KOPT-K1 (cell line): ENCODE measurements around the gene ZSWIM8.

ENCODE experiments used
- H3K27ac ChIP-seq: fragments of 200-600 bp; sonication (generic); 2 replicates; pipeline ENCODE4 v1.5.1; 2016; ENCODE audit warnings: antibody characterized with exemption, mild to moderate bottlenecking, low read depth, low read length; ENCODE audit not compliant: poor library complexity, severe bottlenecking
- H3K36me3 ChIP-seq: fragments of 200-600 bp; sonication (generic); 2 replicates; pipeline ENCODE4 v1.5.1; 2017; ENCODE audit warnings: antibody characterized with exemption, mild to moderate bottlenecking, low read length, moderate library complexity; ENCODE audit not compliant: insufficient read depth
- H3K9me3 ChIP-seq: fragments of 200-600 bp; sonication (generic); 2 replicates; pipeline ENCODE4 v1.5.1; 2017; ENCODE audit warnings: antibody characterized with exemption, low read length, mild to moderate bottlenecking; ENCODE audit not compliant: insufficient read depth, poor library complexity, severe bottlenecking

ZSWIM8 gene

GRCh38 chr10:73837072-73837471 is 51.7 kb downstream of the ZSWIM8 start:
- H3K36me3 ChIP-seq: peaks cover 78% of the 10 kb centered on the region
- no peaks in the 10 kb centered on the region for H3K9me3 ChIP-seq
- H3K27ac ChIP-seq: no peak overlapping the region

DNA sequence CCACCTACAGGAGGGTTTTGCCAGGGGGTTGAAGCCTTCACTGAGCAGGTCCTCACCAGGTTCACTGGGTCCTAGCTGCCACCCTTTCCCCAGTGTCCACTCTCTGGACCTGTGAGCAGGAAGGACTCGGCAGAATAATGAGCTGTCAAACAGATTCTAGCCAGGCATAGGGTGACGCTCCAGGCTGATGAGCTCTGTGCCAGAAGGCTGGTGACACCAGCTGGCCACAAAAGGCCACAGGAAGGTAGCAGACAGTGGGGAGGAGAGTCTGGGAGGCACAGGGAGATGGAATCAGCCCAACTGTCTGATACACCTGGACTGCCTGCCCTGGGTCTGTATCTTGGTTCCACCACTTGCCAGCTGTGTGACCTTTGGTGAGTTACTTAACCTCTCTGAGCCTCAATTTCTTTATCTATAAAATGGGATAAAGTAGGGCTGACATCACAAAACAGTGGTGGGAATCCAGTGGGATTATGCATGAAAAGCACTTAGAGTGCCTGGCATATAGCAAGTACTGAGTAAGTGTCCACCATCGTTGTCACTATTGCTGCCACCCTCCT is 52.7 kb downstream of the ZSWIM8 start:
- Histone ChIP-seq H3K27ac (no peak overlapping the region), H3K9me3 (no peaks in the 10 kb centered on the region), H3K36me3 (peaks cover 88% of the 10 kb centered on the region)

- Histone ChIP-seq H3K36me3 (peaks cover 95% of the 10 kb centered on the region), H3K27ac (no peak overlapping the region), H3K9me3 (no peaks in the 10 kb centered on the region)
Observed at GRCh38 chr10:73838827-73839226, 53.4 kb downstream of the ZSWIM8 start.

DNA sequence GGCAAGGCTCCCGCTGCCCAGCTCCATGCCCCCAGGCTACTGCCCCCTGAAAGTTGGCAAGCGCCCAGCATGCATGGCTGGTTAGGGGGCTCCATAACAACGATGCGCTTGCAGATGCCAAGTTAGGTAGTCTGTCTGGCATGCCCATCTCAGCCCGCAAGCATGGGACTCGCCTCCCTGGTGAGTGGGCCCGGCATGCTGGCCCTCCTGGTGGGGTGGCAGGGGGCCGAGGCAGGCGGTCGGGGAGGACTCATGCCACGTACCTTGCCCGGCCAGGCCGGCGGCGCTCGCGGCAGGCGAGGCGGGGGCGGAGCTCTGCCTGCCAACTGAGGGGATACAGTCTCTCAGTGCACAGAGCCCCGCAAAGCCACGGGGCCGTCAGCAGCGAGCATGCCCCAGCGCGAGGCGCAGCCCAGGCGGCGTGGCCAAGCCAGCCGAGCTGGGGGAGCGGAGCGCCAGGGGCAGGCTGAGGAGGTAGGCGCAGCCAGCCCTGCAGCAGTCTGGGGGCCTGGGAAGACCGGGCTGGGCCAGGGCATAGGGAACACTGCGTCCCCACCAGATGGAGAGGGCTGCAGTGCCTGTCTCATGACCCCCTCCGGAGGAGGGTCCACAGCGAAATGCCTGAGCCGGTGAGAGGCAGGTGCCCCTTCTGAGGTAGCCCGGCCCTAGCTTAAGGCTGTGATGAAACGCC is 54.0 kb downstream of the ZSWIM8 start:
- Histone ChIP-seq H3K36me3 (peaks cover 99% of the 10 kb centered on the region), H3K9me3 (no peaks in the 10 kb centered on the region), H3K27ac (no peak overlapping the region)

DNA sequence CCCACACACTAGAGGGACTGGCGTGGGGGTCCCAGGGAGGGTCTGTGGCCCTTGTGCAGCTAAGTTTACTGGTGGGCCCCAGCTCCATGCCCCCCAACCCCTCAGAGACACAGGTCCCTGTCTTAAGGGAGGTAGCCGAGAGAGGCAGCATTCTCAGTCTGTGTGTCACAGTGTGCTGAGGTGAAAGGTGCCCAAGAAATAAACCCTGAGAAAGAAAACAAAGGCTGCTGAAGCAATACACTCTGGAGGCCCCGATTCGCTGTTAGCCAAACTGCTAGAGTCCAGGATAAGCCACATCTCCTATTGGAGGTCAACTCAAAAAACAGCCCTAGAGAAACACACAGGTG is 54.6 kb downstream of the ZSWIM8 start:
- H3K36me3 ChIP-seq: peaks cover 99% of the 10 kb centered on the region
- no peak overlapping the region for H3K27ac ChIP-seq
- H3K9me3 ChIP-seq: no peaks in the 10 kb centered on the region

DNA sequence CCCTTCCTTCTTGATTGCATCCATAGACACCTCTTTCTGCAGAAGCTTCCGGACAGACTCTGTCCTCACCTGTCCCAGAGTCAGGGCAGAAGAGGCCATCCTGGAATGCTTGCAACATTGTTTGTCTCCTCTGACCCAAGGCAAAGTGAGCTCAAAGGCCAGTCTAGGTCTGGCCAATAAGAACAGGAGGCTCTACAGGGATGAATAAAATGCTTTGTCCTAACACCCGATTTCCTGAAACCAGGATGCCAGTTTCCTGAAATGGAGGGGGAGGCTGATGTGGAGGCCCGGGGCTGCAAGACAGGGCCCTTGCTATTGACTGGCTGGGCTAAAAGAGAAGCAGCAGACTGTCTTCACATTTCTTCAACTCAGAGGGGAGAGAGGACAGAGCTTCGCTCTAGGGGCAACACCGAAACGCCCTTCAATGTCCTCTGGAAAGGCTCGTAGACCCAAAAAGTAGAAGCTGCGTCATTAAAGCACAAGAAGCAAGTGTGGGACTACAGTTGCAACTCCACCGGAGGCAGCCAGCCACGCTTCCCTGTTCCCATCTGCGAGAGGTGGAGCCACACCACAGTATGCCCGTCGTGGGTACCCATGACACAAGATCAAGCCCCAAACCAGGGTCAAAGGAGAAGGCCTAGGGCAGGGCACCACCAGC is 55.1 kb downstream of the ZSWIM8 start:
- Histone ChIP-seq H3K9me3 (no peaks in the 10 kb centered on the region), H3K27ac (no peak overlapping the region), H3K36me3 (peaks cover 99% of the 10 kb centered on the region)

DNA sequence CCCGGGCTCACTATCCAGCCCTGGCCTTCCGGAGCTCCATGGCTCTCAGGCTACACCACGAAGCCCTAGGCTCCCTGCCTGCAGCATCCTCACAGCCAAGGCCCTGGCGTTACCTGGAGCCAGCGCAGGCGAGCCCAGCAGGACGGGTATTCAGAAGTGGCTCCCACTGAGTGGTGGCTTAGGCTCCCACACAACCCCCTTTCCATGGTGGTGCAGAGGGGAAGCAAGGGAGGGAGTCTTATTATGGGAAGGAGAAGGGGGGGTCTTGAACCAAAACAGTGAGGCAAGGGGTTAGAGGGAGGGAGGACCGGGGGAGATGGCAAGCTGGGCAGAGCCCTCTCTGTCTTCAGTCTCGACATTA is 55.6 kb downstream of the ZSWIM8 start:
- H3K36me3 ChIP-seq: peaks cover 99% of the 10 kb centered on the region
- H3K27ac ChIP-seq: no peak overlapping the region
- no peaks in the 10 kb centered on the region for H3K9me3 ChIP-seq

- Histone ChIP-seq H3K27ac (no peak overlapping the region), H3K36me3 (peaks cover 99% of the 10 kb centered on the region)
Observed at GRCh38 chr10:73841526-73842285, 56.3 kb downstream of the ZSWIM8 start.

GRCh38 chr10:73842349-73842748 is 56.9 kb downstream of the ZSWIM8 start:
- Histone ChIP-seq H3K36me3 (peaks cover 99% of the 10 kb centered on the region), H3K9me3 (no peaks in the 10 kb centered on the region)

More at GRCh38 chr10:73841526-73842285, 56.3 kb downstream of the ZSWIM8 start:
- H3K9me3 ChIP-seq: no peaks in the 10 kb centered on the region

GRCh38 chr10:73843261-73843660 is 57.9 kb downstream of the ZSWIM8 start:
- Histone ChIP-seq H3K36me3 (peaks cover 99% of the 10 kb centered on the region), H3K27ac (no peak overlapping the region), H3K9me3 (no peaks in the 10 kb centered on the region)

More at GRCh38 chr10:73842349-73842748, 56.9 kb downstream of the ZSWIM8 start:
- no peak overlapping the region for H3K27ac ChIP-seq

DNA sequence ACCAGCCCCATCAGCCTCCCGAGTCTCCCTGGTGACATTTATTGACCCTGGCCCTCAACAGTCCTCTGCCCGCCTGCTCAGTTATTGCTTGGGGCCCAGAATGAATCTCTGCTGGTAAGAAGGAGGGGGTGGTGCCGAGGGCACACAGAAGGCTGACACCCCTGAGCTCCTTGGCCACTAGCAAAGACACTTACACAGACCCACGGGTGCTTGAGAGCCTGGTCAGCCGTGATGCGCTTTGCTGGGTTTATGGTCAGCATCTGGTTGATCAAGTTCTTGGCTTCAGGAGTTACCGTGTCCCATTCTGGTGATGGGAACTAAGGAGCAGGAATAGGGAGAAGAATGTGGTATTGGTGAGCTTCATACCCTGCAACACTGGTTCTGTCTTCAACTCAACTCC is 61.6 kb downstream of the ZSWIM8 start:
- Histone ChIP-seq H3K36me3 (peaks cover 91% of the 10 kb centered on the region), H3K9me3 (no peaks in the 10 kb centered on the region), H3K27ac (no peak overlapping the region)

DNA sequence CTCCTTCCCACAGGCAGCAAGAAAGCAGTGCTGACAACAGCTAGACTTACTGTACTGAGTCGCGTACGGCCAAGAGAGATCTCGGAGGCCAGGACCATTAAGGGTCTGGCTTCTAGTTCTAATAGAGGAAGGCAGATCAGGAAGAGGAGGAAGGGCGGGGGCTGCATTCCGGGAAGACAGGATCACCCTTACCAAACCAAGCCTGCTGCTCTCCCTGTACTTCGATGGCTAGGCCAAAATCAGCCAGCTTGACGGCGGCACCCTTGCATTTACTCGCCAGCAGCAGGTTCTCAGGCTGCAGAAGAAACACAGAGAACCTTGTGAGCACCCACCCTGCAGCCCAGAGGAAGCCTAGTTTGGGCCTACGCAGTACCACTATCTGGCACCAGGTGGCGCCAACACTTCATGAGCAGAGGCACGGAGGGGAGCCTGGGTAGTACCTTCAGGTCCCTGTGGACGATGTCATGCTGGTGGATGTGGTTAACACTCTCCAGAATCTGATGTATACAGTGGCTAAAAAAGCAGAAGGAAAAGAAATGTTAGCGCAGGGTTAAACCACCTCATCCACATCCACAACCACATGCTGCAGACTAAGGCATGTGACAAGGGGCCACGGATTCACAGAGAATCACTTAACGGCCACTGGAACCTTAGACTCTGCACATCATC is 63.5 kb downstream of the ZSWIM8 start:
- Histone ChIP-seq H3K36me3 (peaks cover 91% of the 10 kb centered on the region), H3K27ac (no peak overlapping the region), H3K9me3 (no peaks in the 10 kb centered on the region)

DNA sequence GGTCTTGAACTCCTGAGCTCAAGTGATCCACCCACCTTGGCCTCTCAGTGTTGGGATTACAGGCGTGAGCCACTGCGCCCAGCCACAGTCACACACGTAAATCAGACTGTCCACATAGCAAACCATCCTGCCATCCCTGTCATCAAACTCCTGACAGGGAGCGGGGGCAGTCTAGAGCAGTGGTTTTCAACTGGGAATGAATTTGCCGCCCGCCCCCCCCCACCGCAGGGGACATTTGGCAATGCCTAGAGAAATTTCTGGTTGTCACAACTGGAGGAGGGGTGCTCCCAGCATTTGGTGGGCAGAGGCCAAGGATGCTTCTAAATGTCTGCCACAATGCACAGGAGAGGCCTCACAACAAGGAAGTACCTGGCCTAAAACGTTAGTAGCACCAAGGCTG is 64.8 kb downstream of the ZSWIM8 start:
- H3K36me3 ChIP-seq: peaks cover 92% of the 10 kb centered on the region

DNA sequence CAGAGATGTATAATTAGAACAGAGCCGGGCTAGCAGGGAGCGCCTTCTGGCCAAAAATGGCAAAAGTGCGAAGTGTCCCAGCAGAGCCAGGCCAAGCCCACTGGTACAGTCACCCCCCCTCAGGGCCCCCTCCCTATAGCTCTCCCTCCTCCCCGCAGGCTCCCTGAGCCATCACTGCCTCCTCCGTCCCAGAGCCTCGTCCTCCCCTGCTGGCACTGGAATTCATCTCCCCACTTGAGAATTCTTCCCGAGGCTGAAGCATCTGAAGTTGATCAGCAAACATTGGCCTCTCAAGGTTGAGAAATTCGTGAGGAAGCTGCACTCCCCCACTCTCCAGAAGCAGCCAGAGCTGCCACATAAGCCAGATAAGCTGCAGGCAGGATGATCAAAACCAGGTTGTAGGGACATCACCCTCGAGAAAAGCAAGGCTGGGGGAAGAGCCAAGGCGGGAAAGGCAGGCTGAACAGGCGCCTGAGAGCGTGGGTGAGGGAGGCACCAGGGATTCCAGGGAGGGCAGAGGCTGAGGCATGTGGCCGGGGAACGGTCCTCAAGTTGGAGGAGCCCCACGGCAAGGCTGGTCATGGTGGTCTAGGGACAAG is 65.6 kb downstream of the ZSWIM8 start:
- Histone ChIP-seq H3K9me3 (no peaks in the 10 kb centered on the region), H3K36me3 (peaks cover 92% of the 10 kb centered on the region), H3K27ac (no peak overlapping the region)

More for the DNA sequence above, 64.8 kb downstream of the ZSWIM8 start:
- Histone ChIP-seq H3K27ac (no peak overlapping the region), H3K9me3 (no peaks in the 10 kb centered on the region)
